HG03025 (cell line): ENCODE data around the gene KIF27.
A peak's percentile ranks its signal among the peaks of the same experiment; 100 is the strongest.
"Not testable (repeated sequence)": the region's sequence is repeated elsewhere in the genome, so short reads cannot be mapped to it uniquely, and the experiment has no call there.

Source experiments
- ATAC-seq: cut with Tn5 transposase; IDR thresholded peaks from one replicate; pipeline ENCODE4 v1.9.1; 2021; ENCODE audit warnings: mild to moderate bottlenecking, moderate library complexity; ENCODE audit not compliant: unreplicated experiment, low FRiP score

The KIF27 gene

GRCh38 chr9:83932851-83933250 lies 11.6 kb upstream of the KIF27 start:
- no peak for ATAC-seq

- ATAC-seq = no peak
Observed at GRCh38 chr9:83932011-83932410, 10.8 kb upstream of the KIF27 start.

DNA sequence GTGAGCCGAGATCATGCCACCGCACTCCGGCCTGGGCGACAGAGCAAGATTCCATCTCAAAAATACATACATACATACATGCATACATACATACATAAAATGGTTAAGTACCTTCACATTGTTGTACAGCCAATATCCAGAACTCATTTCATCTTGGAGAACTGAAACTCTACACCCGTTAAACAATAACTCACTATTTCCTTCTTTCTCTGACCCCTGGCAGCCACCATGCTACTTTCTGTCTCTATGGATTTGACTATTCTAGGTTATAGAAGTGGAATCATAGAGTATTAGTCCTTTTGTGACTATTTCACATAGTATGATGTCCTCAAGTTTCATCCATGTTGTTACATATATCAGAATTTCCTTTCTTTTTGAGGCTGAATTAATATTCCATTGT lies 9.6 kb upstream of the KIF27 start:
- ATAC-seq = no peak

GRCh38 chr9:83927591-83927990 lies 6.4 kb upstream of the KIF27 start:
- no peak for ATAC-seq

- ATAC-seq = peak; percentile 5
Observed at GRCh38 chr9:83920469-83920926, 734 bp downstream of the KIF27 start.

DNA sequence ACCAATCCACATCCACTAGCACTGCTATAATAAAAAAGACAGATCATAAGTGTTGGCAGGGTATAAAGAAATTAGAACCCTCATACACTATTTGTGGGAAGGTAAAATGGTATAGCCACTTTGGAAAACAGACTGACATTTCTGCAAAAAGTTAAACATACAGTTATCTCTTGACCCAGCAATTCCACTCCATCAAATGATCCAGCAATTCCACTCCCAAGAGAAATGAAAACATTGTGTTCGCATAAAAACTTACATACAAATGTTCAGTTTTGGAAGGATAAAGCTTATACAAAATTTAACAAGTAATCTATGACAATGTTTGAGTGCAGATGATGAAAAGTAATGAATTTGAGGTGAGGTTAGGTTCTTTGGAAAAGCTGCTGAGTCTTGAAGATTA lies 2.1 kb downstream of the KIF27 start:
- no peak for ATAC-seq

DNA sequence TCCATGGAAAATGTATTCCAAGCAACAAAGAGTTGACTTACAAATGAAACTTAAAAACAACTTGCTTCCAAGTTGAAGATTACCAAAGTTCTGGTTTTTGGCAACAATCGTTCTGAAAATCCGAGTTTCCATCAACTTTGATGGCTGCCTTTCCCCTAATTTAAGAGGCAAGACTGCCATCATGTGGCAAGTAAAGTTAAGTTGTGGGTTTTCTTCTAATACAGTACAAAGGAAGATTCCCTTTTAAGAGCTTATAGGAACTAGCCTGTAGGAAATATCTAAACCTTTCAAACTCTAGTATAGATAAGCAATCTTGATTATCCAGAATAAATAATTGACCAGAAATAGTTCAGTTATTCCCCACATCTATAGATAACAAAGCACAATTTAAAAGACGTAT lies 9.0 kb downstream of the KIF27 start:
- ATAC-seq = not testable (repeated sequence)

DNA sequence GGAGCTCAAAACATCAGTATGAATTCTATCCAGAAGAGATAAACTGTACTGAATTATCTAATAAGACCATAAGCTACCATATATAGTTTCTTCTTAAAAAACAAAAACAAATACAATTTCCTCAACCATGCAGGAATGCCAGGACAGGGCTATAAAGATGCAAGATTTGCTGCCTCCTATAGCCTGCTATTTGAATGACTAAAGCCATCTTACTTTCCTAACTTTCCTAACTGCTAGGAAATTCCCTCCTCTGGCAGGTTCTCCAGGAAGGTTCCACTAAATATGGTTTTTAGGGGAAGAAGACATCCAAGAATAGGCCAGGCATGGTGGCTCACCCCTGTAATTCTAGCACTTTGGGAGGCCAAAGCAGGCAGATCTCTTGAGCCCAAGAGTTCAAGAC lies 15.1 kb downstream of the KIF27 start:
- no peak for ATAC-seq

DNA sequence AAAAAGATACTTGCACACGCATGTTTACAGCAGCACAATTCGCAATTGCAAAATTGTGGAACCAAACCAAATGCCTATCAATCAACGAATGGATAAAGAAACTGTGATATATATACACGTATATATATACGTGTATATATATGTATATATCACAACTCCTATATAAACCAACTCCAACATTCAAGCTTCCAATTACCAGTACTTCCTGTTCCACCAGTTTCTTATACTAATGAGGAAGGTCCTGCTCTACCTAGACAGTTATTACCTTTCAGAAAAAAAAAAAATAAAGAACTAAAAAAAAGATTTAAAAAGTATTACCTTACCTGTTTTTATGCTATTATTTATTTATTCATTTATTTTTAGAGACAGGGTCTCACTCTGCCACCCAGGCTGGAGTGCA lies 20.6 kb downstream of the KIF27 start:
- ATAC-seq = not testable (repeated sequence)

DNA sequence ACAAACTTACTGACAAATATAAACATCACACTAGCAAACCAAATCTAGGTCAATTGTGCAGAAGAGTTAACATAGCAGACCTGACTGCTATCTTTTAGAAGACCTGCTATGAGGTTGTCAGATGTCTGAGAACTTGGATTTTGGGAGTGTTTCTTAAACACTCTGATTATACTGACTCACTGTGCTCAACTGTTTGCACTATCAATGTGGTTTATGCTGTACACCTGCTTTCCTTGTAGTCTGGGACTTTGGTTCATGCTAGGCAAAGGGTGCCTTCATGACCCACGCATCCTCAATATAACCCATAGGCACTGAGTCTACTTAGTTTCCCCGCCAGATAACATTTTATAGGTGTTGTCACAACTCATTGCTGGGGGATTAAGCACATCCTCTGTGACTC lies 26.9 kb downstream of the KIF27 start:
- ATAC-seq = not testable (repeated sequence)

DNA sequence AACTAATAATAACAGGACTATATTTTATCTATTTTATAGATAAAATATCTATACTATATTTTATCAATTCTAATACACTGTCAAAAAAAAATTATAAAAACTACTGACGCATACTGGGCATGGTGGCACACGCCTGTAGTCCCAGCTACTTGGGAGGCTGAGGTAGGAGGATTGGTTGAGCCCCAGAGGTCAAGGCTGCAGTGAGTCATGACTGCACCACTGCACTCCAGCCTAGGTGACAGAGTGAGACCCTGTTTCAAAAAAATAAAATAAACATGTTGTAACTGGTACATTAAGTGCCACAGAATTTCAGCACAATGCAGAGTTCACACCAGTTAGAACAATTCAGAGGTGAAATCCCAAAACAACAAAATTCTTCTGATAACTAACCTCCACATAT lies 34.7 kb downstream of the KIF27 start:
- ATAC-seq = not testable (repeated sequence)

- not testable (repeated sequence) for ATAC-seq
Observed at GRCh38 chr9:83885559-83886240, 35.5 kb downstream of the KIF27 start.

GRCh38 chr9:83881687-83882408 lies 39.4 kb downstream of the KIF27 start:
- ATAC-seq = not testable (repeated sequence)

DNA sequence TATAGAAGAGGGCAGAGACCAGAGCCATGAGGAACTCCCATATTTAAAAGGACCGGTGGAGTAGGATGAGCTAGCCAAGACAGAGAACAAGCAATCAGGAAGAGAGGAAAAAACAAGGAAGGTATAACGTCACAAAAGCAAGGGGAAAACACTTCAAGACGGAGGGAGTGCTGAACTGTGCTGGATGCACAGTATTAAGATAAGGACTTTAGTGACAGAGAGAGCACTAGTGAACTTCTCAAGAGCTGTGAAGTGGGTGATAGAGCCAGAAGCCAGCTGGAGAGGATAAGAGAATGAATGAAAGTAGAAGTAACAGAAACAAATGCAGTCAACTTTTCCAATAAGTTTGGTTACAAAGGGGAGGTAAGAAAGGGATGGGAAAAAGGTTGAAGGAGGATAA lies 45.7 kb downstream of the KIF27 start:
- not testable (repeated sequence) for ATAC-seq

- peak; percentile 55 for ATAC-seq
Observed at GRCh38 chr9:83849895-83850294, 71.3 kb downstream of the KIF27 start.

DNA sequence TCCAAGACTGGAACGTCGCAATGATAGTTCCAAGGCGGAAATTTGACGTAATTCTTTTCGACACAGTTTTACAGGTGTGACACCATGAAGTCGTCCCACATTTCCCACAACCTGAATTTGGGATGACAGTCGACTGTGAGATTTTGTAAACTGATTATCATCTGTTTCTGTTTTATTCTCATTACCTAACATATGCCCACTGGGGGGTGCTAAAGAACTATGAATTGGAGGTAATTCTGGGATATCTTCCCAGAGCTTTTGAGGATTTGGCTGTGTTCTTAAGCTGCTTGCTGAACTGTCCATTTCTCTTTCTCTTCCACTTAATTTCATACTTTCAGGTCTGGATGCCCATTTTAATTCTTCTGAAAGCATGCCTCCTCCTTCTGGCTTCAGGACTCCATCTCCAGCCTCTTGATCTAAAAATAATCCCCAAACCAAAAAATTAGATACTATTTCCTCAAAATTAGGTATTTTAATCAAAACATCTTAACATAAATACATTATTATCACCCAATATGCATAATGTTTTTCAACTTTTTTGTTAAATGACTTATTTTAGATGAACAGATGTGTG lies 84.1 kb downstream of the KIF27 start:
- not testable (repeated sequence) for ATAC-seq

GRCh38 chr9:83830426-83831071 lies 90.7 kb downstream of the KIF27 start:
- ATAC-seq = not testable (repeated sequence)

GRCh38 chr9:83824986-83825623 lies 96.1 kb downstream of the KIF27 start:
- ATAC-seq = not testable (repeated sequence)

DNA sequence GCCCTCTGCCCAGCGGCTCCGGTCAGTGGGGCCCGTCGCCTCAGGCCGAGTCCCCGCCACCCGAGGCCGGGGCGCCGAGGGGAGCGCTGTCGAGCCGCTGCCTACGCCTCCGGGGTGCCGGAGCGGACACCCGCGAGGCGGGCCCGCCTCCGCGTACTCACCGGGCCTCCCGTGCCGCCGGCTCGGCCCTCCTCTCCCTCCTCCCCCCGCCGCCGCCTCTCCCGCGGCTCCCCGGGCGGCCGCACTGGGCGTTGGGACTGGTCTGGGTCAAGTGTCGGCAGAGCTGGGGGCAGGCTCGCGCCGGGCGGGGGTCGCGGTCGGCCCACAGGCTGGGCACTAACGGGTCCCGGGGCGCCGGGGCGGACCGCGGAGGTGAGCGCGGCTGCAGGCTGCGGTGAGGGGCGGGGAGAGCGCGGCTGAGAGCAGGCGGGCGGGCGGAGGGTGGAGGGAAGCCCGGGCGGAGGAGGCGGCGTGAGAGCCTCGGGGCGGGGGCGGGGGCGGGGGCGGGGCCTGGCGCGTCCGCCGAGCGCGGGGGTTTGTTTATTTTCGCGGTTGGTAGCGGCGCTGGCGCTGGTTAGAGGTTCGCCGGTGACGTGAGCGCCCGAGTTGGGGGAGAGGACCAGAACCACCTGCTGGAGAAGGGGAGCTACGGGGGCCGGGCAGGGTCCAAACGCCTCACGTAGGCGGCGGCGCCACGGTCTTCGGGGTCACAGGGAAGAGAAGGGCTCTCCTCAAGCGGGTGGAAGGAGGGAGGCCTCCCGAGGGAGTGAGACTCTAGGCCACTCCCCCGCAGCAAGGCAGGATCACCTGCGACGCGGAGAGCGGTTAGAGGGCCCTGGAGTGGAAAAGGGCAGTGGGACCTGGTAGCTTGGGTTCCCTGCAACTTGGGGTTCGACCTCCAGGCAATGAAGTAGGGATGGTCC lies 103.6 kb downstream of the KIF27 start, which contains the start of gene GKAP1:
TSS of gene GKAP1 (minus strand) at position 414 of the 923 bp plus-strand sequence. CDS start 11,252 bp downstream, outside the sequence.
- ATAC-seq = peak; percentile 83
